Coronary artery (tissue), 2 donors: ENCODE measurements around the gene SIK3.
"Not testable (repeated sequence)": the region's sequence is repeated elsewhere in the genome, so short reads cannot be mapped to it uniquely, and the experiment has no call there.

ENCODE experiments used
- DNase-seq: peaks from one replicate; pipeline ENCODE4 v3.0.0-alpha.2; 2017; ENCODE audit warnings: low spot score
- H3K27ac ChIP-seq, 2 donors: fragments of 200-600 bp; sonication (generic); one replicate each; pipeline ENCODE4 v1.5.1; 2016 to 2019
- H3K4me3 ChIP-seq: fragments of 200-600 bp; sonication (generic); 2 replicates; pipeline ENCODE4 v1.5.1; 2016; ENCODE audit warnings: mild to moderate bottlenecking, moderate library complexity
- CTCF ChIP-seq: fragments of 200-600 bp; sonication (generic); IDR thresholded peaks from one replicate; pipeline ENCODE4 v1.5.1; 2019; ENCODE audit warnings: antibody characterized with exemption

Gene SIK3

DNA sequence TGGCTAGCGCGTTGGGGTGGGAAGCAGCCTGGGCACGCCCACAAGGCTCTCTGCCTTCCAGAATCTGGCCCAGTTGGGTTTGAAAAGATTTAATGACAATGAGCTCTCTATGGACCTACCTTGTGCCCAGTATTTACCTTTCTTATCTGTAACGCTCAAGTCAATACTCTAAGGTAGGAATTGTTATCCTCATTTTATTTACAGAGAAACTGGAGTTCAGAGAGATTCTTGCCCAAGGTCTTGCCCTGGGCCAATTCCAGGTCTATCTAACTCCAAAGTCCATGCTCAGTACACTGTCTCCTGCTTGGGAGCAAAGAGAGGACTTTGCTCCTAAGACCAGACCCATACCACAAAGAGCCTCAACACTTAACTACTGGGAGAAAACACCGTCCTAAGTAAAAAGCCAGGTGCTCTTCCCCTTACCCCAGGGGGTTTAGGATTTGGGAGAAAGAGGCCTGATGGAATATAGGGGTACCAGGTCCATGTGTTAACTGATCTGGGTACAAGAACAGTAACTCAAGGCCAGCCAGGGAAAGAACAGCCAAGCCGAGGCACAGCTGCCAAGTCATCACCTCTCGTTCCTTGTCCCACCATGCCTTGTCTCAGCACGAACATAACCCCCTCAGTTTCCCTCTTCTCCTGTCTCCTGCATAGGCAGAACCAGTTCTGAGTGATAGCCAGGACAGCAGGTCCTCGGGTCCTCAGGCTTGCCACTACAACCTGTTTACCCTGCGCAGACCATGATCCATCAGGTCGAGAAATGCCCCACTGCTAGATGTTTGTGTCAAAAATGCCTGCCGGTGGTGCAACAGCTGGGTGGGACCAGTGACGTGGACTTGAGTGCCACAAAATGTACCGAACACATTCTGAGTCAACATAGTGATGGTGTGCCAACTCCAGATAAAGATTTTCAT, 289.7 kb downstream of the SIK3 start:
- Histone ChIP-seq H3K27ac (no peak overlapping the region), H3K4me3 (no peak overlapping the region)
- DNase-seq, result no peak
- TF ChIP-seq CTCF, result no peak

- Histone ChIP-seq H3K4me3 (no peak overlapping the region), H3K27ac (no peak overlapping the region)
- no peak for TF ChIP-seq CTCF
- DNase-seq, result no peak
These were observed 290.5 kb downstream of the SIK3 start for GRCh38 chr11:116807601-116808261.

DNA sequence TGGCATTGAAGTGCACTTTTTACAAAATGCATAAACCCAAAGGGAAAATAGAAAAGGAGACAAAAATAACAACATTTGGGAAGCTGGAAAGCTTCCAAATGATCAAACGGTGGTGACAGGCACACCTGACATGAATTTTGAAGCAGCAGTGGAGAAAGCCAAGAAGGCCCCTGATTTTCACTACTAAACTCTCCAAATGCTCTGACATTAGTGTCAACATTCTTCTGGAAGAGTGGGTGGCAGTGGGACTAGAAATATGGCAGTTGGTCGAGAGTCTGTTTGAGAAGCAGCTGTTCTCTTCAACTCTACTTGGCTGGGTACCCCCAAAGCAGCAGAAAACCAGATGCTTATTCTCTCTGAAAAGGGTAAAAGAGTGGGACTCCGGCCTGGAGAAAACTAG, 294.2 kb downstream of the SIK3 start:
- no peak overlapping the region for H3K27ac ChIP-seq
- no peak overlapping the region for H3K4me3 ChIP-seq
- DNase-seq, result no peak
- TF ChIP-seq CTCF, result no peak

GRCh38 chr11:116801662-116802061, 296.6 kb downstream of the SIK3 start:
- not testable (repeated sequence) for H3K4me3 ChIP-seq, DNase-seq, H3K27ac ChIP-seq

DNA sequence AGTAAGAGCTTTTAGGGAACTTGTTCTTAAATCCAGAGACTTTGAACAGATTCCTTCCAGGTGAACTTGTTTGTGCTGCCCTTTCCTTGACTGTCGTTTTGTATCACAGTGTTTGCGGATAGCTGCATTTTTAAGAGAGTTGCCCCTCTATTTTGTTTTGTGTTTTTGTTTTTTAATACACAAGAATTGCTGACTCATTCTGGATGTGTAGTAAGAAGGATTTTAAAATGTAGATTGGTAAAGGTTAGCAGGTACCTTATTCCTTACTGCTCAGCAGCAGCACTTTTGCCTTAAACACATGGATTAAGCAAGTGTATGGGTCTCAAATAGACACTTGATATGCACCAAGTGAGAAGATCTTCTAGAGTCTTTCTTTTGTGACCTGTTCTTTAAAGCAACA, 297.6 kb downstream of the SIK3 start:
- DNase-seq, result no peak
- no peak overlapping the region for H3K27ac ChIP-seq
- TF ChIP-seq CTCF, result no peak
- no peak overlapping the region for H3K4me3 ChIP-seq

GRCh38 chr11:116798368-116798767, 299.9 kb downstream of the SIK3 start:
- no peak for DNase-seq
- Histone ChIP-seq H3K4me3 (no peak overlapping the region), H3K27ac (no peak overlapping the region)
- TF ChIP-seq CTCF, result no peak

DNA sequence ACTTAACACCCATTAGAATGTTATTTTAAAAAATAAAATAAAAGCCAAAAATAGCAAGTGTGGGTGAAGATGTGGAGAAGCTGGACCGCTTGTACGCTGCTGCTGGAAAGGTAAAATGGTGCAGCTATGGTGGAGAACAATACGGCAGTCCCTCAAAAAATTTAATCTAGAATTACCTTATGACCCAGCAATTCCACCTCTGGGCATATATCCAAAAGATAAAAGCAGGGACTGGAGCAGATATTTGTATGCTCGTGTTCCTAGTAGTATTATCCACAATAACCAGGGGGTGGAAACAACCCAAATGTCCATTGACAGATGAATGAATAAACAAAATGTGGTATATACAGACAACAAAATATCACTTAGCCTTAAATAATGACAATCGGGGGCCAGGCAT, 300.4 kb downstream of the SIK3 start:
- DNase-seq, result no peak
- no peak for TF ChIP-seq CTCF
- Histone ChIP-seq H3K4me3 (no peak overlapping the region), H3K27ac (no peak overlapping the region)
